ENCODE measurements around the gene TIGD1.

DNA sequence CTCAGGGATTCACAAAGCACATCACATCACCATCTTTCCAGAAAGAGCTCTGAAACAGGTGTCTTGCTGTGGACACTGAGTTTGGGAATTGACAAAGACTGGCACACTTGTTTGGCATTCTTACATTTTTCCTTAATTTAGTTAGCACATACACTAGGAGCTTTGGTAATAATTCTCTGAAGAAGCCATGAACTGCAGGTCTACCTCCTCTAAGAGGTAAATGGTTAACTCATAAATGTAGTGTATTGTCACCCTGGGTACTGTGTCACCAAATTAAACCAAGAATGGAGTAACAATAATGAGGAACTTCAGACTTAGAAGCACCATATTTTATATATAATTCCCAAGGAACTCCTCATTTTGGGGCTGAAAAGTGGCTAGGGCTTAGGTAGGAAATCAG is 22.7 kb upstream of the TIGD1 start:
- TF ChIP-seq CTCF (IDR thresholded peaks at IDR 0.05): no peak
- TF ChIP-seq POLR2A (IDR thresholded peaks at IDR 0.05): no peak
